ENCODE results near the gene FN1. TPM values are rescaled to one million over a fixed set of nuclear protein-coding genes. Genes with fewer than 3 reads are reported as not detected.

The FN1 gene
- total and polyA plus RNA-seq, 2 of the 8 experiments (the other 6 are each of a cell fraction or from before 2014, with no cell fraction given) = 42.9 to 109 TPM

GRCh38 chr2:215359576-215359922, 76.3 kb downstream of the FN1 start:
- Histone ChIP-seq H2BK20ac (ENCODE audit: low read length) (no peak overlapping the region), H3K4me1 (replicated peaks in 1 of 4; ENCODE audit: control insufficient read depth in 3 of 4, insufficient read depth in 4 of 4, low read length in 3 of 4) (no peaks in the 10 kb centered on the region), H3K4me2 (ENCODE audit: insufficient read depth in 1 of 2, low read depth in 2 of 2, low read length in 2 of 2) (no peak overlapping the region), H2AFZ (ENCODE audit: low read length) (no peak overlapping the region), H3K23me2 (ENCODE audit: low read depth, low read length) (no peaks in the 10 kb centered on the region), H3K9ac (replicated peaks in 1 of 4; ENCODE audit: extremely low read depth in 1 of 4, low read depth in 3 of 4, low read length in 3 of 4) (no peak overlapping the region), H4K8ac (ENCODE audit: extremely low read depth, insufficient read depth, low read length) (no peak overlapping the region), H2AK5ac (ENCODE audit: low read depth, low read length) (no peak overlapping the region), H3K27me3 (replicated peaks in 1 of 4; ENCODE audit: control insufficient read depth in 3 of 4, extremely low read depth in 1 of 4, insufficient read depth in 3 of 4, low read length in 3 of 4) (no peaks in the 10 kb centered on the region), H3K4ac (replicated peaks; ENCODE audit: insufficient read length, low read depth, low read length) (no peak overlapping the region), H4K20me1 (replicated peaks in 1 of 2; ENCODE audit: control insufficient read depth in 1 of 2, insufficient read depth in 2 of 2, low read length in 2 of 2) (peaks cover 0 to 1% of the 10 kb centered on the region in 2 experiments), H2BK15ac (ENCODE audit: low read length) (no peak overlapping the region), H3K79me2 (ENCODE audit: control insufficient read depth in 1 of 2, insufficient read depth in 2 of 2, low read length in 2 of 2) (no peaks in the 10 kb centered on the region), H3K9me3 (ENCODE audit: insufficient read depth in 2 of 2, low read depth in 1 of 2, low read length in 1 of 2) (no peaks in the 10 kb centered on the region), H2BK5ac (ENCODE audit: low read depth, low read length) (no peak overlapping the region), H3K56ac (replicated peaks; ENCODE audit: insufficient read length, low read depth, low read length) (no peak overlapping the region), H4K5ac (ENCODE audit: insufficient read length, low read depth, low read length) (no peak overlapping the region), H2BK12ac (ENCODE audit: low read depth, low read length) (no peak overlapping the region), H3K4me3 (ENCODE audit: extremely low read depth in 1 of 4, insufficient read depth in 2 of 4, low read depth in 3 of 4, low read length in 4 of 4) (no peak overlapping the region), H3K27ac (ENCODE audit: low read depth, low read length) (no peak overlapping the region), H3K23ac (ENCODE audit: insufficient read length) (no peak overlapping the region), H3K36me3 (ENCODE audit: control insufficient read depth in 2 of 4, insufficient read depth in 4 of 4, low read length in 3 of 4) (peaks cover 0 to 34% (median 7%) of the 10 kb centered on the region in 4 experiments; a peak in 5 of 8 replicates), H3K18ac (ENCODE audit: extremely low read depth, low read length) (no peak overlapping the region), H2BK120ac (replicated peaks; ENCODE audit: low read depth, low read length) (no peak overlapping the region), H3K14ac (ENCODE audit: insufficient read length) (no peak overlapping the region), H4K91ac (replicated peaks; ENCODE audit: insufficient read length, low read length) (no peak overlapping the region), H3K79me1 (ENCODE audit: low read depth, low read length) (no peaks in the 10 kb centered on the region)
- CTCF ChIA-PET (ENCODE audit: partially characterized antibody) = no interaction called here
- FAIRE-seq (no peak), DNase-seq (ENCODE audit: low read depth in 1 of 2, low spot score in 2 of 2) (no peak)
- POLR2A ChIA-PET (ENCODE audit: partially characterized antibody) = interaction anchor here (1.6 kb wide), 1 partner anchor 9 kb away, joined by 4 read pairs; no protein-coding TSS in a partner anchor
- 100% methylated on average over 1 of the region's 1 CpG; no CpG with 5 or more reads in 1 of the 2 experiments for WGBS, 2 experiments (ENCODE audit: extremely low coverage in 1 of 2, insufficient coverage in 1 of 2, insufficient read length in 1 of 2, insufficient replicate concordance in 2 of 2, low coverage in 1 of 2, low lambda C conversion rate in 2 of 2, missing lambda C conversion rate in 1 of 2)
- TF ChIP-seq BCL11A (IDR thresholded peaks at IDR 0.05; ENCODE audit: low read depth in 2 of 2, low read length in 2 of 2) (no peak), SP2 (IDR thresholded peaks at IDR 0.05; ENCODE audit: low read length) (no peak), ASH2L (IDR thresholded peaks at IDR 0.05; ENCODE audit: low read length) (no peak), GABPA (IDR thresholded peaks at IDR 0.05; ENCODE audit: borderline replicate concordance, insufficient read depth, low read length) (no peak), KDM1A (IDR thresholded peaks at IDR 0.05; ENCODE audit: borderline replicate concordance, low read length) (no peak), KDM5A (IDR thresholded peaks at IDR 0.05; ENCODE audit: low read length) (no peak), RBBP5 (IDR thresholded peaks at IDR 0.05; ENCODE audit: borderline replicate concordance, low read depth, low read length) (no peak), SIN3A (conservative IDR thresholded peaks at IDR 0.05 in 1 of 2, IDR thresholded peaks at IDR 0.05 in 1 of 2; ENCODE audit: low read depth in 1 of 2, low read length in 2 of 2) (no peak), YY1 (IDR thresholded peaks at IDR 0.05; ENCODE audit: low read depth, low read length) (no peak), E2F6 (IDR thresholded peaks at IDR 0.05) (no peak)
- TF ChIP-seq, protein P1, sequence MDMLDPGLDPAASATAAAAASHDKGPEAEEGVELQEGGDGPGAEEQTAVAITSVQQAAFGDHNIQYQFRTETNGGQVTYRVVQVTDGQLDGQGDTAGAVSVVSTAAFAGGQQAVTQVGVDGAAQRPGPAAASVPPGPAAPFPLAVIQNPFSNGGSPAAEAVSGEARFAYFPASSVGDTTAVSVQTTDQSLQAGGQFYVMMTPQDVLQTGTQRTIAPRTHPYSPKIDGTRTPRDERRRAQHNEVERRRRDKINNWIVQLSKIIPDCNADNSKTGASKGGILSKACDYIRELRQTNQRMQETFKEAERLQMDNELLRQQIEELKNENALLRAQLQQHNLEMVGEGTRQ (IDR thresholded peaks at IDR 0.05; ENCODE audit: low read length) = no peak
